ENCODE data around the gene AHNAK. TPM values are rescaled to one million over a fixed set of nuclear protein-coding genes. Genes with fewer than 3 reads are reported as not detected.

The AHNAK gene
- total and polyA plus RNA-seq, 2 of the 8 experiments (the other 6 are each of a cell fraction or from before 2014, with no cell fraction given), result 2.0 to 5.8 TPM

DNA sequence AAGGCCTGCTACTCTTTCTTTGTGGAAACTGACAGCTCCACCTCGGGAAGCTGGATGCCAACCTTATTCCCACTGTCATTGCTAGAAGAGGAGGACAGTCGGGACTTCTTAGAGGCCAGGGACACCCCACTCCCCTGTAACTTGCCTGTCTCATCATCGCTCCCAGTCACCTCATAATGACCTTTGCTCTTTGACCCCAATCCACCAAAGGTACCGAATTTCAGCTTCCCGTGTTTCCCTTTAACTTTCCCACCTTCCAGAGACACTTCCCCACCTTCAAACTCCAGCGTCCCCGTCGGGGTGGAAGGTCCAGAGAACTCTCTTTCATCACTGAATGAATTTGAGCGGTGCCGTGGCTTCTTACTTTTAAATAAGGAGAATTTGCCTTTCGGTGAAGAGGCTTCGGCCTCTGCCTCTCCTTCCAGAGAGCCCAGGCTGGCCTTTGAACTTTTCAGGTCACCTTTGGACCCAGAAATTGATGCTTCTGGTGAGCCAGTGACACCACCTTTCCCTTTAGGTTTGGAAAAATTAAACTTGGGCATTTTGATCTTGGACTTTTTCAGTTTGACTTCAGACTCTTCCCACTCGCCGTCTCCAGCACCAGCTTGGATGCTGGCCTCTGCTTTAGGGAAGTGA lies 29.8 kb downstream of the AHNAK start (continued):
- TF ChIP-seq HDAC6 (IDR thresholded peaks at IDR 0.05; ENCODE audit: low read depth, low read length), result no peak
